Mesodermal cell (in vitro differentiated cells): Measurements from ENCODE around the gene ACIN1.

Source experiments
- H3K27ac ChIP-seq: 2 replicates; pipeline ENCODE4 v1.7.0; 2013; ENCODE audit warnings: mild to moderate bottlenecking, low read depth, low read length, moderate library complexity; ENCODE audit not compliant: severe bottlenecking
- H3K36me3 ChIP-seq: 2 replicates; pipeline ENCODE4 v1.7.1; 2013; ENCODE audit warnings: mild to moderate bottlenecking, low read length, moderate library complexity; ENCODE audit not compliant: control insufficient read depth, insufficient read depth
- H3K4me1 ChIP-seq: one replicate; pipeline ENCODE4 v1.7.1; 2013; ENCODE audit warnings: mild to moderate bottlenecking, low read length; ENCODE audit not compliant: insufficient read depth, control insufficient read depth, poor library complexity, severe bottlenecking
- H3K4me3 ChIP-seq: 2 replicates; pipeline ENCODE4 v1.7.0; 2013; ENCODE audit warnings: low read length, control low read depth, mild to moderate bottlenecking; ENCODE audit not compliant: insufficient read depth, poor library complexity, severe bottlenecking; ENCODE audit errors: extremely low read depth
- H3K9me3 ChIP-seq: 2 replicates; pipeline ENCODE4 v1.7.1; 2013; ENCODE audit warnings: mild to moderate bottlenecking, low read length, moderate library complexity; ENCODE audit not compliant: control insufficient read depth
- WGBS, 2 experiments: methylation state at CpG; one replicate each; pipeline ENCODE4 v1.1.5; 2013; ENCODE audit warnings: missing lambda C conversion rate in 2 of 2; ENCODE audit not compliant: insufficient coverage in 2 of 2; 5-methylcytosine and 5-hydroxymethylcytosine counted together

The ACIN1 gene

GRCh38 chr14:23047751-23048693 lies 46.9 kb downstream of the ACIN1 start:
- no peaks in the 10 kb centered on the region for H3K9me3 ChIP-seq
- peaks cover 17% of the 10 kb centered on the region for H3K4me1 ChIP-seq
- H3K4me3 ChIP-seq: no peak overlapping the region
- peaks cover 33% of the 10 kb centered on the region for H3K36me3 ChIP-seq
- no peak overlapping the region for H3K27ac ChIP-seq
- WGBS, 2 experiments: 96 to 97% methylated on average over 34 to 81 of the region's 85 CpGs

- Histone ChIP-seq H3K4me1 (peaks cover 17% of the 10 kb centered on the region), H3K9me3 (no peaks in the 10 kb centered on the region), H3K4me3 (no peak overlapping the region), H3K36me3 (peaks cover 29% of the 10 kb centered on the region), H3K27ac (peak overlapping the region; percentile 53)
- WGBS, 2 experiments: 86 to 90% methylated on average over 5 to 6 of the region's 6 CpGs
Observed at GRCh38 chr14:23047034-23047634, 47.8 kb downstream of the ACIN1 start.

GRCh38 chr14:23045419-23046357 lies 49.2 kb downstream of the ACIN1 start:
- Histone ChIP-seq H3K9me3 (no peaks in the 10 kb centered on the region), H3K36me3 (peaks cover 21% of the 10 kb centered on the region), H3K4me3 (no peak overlapping the region), H3K27ac (no peak overlapping the region), H3K4me1 (peaks cover 17% of the 10 kb centered on the region)
- 92% methylated on average over 8 to 10 of the region's 13 CpGs for WGBS, 2 experiments

GRCh38 chr14:23044840-23045239 lies 50.1 kb downstream of the ACIN1 start:
- no peaks in the 10 kb centered on the region for H3K9me3 ChIP-seq
- H3K36me3 ChIP-seq: peaks cover 15% of the 10 kb centered on the region
- H3K27ac ChIP-seq: no peak overlapping the region
- WGBS, 2 experiments: 86 to 88% methylated on average over 8 of the region's 8 CpGs
- peaks cover 17% of the 10 kb centered on the region for H3K4me1 ChIP-seq
- H3K4me3 ChIP-seq: no peak overlapping the region

- Histone ChIP-seq H3K27ac (peak overlapping the region; percentile 67), H3K9me3 (no peaks in the 10 kb centered on the region), H3K4me3 (no peak overlapping the region), H3K4me1 (peaks cover 17% of the 10 kb centered on the region), H3K36me3 (peaks cover 5% of the 10 kb centered on the region)
- 80% methylated on average over 1 of the region's 3 CpGs; no CpG with 5 or more reads in 1 of the 2 experiments for WGBS, 2 experiments
Observed at GRCh38 chr14:23043754-23044153, 51.2 kb downstream of the ACIN1 start.

- WGBS, 2 experiments: 95 to 98% methylated on average over 6 of the region's 6 CpGs
- peak overlapping the region; percentile 67 for H3K27ac ChIP-seq
Observed at GRCh38 chr14:23043145-23043544, 51.8 kb downstream of the ACIN1 start.

GRCh38 chr14:23042162-23042965 lies 52.6 kb downstream of the ACIN1 start, which contains the start of gene PSMB11:
Gene PSMB11, plus strand, starts transcription at chr14:23042212. Its CDS starts 14 bp downstream, at chr14:23042226.
- H3K36me3 ChIP-seq: no peaks in the 10 kb centered on the region
- peaks cover 17% of the 10 kb centered on the region for H3K4me1 ChIP-seq
- H3K9me3 ChIP-seq: no peaks in the 10 kb centered on the region
- H3K4me3 ChIP-seq: no peak within 1 kb of the TSS
- H3K27ac ChIP-seq: no peak within 1 kb of the TSS
- 96% methylated on average over 36 of the region's 36 CpGs for WGBS, 2 experiments

More at GRCh38 chr14:23043145-23043544, 51.8 kb downstream of the ACIN1 start:
- peaks cover 17% of the 10 kb centered on the region for H3K4me1 ChIP-seq
- H3K36me3 ChIP-seq: no peaks in the 10 kb centered on the region
- H3K4me3 ChIP-seq: no peak overlapping the region
- no peaks in the 10 kb centered on the region for H3K9me3 ChIP-seq

GRCh38 chr14:23041729-23042128 lies 53.2 kb downstream of the ACIN1 start:
- Histone ChIP-seq H3K4me1 (peaks cover 17% of the 10 kb centered on the region), H3K9me3 (no peaks in the 10 kb centered on the region), H3K4me3 (no peak overlapping the region), H3K36me3 (no peaks in the 10 kb centered on the region), H3K27ac (no peak overlapping the region)
- WGBS, 2 experiments: 89 to 93% methylated on average over 5 to 7 of the region's 8 CpGs

- 94 to 100% methylated on average over 2 to 3 of the region's 4 CpGs for WGBS, 2 experiments
- Histone ChIP-seq H3K9me3 (no peaks in the 10 kb centered on the region), H3K4me3 (no peak overlapping the region), H3K36me3 (no peaks in the 10 kb centered on the region), H3K4me1 (peaks cover 11% of the 10 kb centered on the region), H3K27ac (no peak overlapping the region)
Observed at GRCh38 chr14:23040100-23040499, 54.8 kb downstream of the ACIN1 start.
